ENCODE results near the gene NME3.

Gene NME3

DNA sequence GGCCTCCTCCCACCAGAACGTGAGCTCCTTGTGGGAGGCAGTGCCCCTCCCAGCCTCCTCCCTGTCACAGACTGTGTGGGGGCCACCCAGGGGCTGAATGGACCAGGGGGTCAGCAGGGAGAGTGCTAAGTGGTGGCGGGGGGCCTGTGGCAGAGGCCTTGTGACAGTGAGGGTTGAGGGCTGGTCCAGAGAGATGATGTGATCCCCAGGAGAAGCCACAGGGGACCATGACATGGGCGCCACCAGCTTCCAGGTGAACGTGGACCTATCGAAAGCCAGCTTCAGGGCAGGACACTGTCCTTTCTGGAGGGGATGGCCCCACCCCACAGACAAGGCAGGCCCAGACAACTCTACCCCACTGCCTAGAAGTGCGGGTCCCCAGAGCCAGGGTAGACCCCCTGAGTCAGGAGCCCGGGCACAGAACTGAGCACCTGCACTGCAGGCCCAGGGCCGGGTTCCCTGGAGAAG lies 7.9 kb upstream of the NME3 start:
- Histone ChIP-seq H3K4me3 (ENCODE audit: severe bottlenecking) (no peak overlapping the region), H3K4me1 (ENCODE audit: insufficient read depth, poor library complexity, severe bottlenecking) (peaks cover 4% of the 10 kb centered on the region), H3K36me3 (ENCODE audit: low read depth) (peaks cover 33% of the 10 kb centered on the region), H3K27ac (ENCODE audit: poor library complexity, severe bottlenecking) (no peak overlapping the region), H3K27me3 (ENCODE audit: insufficient read depth, poor library complexity, severe bottlenecking) (no peaks in the 10 kb centered on the region), H3K9me3 (ENCODE audit: severe bottlenecking) (no peaks in the 10 kb centered on the region)
- TF ChIP-seq, protein P1, sequence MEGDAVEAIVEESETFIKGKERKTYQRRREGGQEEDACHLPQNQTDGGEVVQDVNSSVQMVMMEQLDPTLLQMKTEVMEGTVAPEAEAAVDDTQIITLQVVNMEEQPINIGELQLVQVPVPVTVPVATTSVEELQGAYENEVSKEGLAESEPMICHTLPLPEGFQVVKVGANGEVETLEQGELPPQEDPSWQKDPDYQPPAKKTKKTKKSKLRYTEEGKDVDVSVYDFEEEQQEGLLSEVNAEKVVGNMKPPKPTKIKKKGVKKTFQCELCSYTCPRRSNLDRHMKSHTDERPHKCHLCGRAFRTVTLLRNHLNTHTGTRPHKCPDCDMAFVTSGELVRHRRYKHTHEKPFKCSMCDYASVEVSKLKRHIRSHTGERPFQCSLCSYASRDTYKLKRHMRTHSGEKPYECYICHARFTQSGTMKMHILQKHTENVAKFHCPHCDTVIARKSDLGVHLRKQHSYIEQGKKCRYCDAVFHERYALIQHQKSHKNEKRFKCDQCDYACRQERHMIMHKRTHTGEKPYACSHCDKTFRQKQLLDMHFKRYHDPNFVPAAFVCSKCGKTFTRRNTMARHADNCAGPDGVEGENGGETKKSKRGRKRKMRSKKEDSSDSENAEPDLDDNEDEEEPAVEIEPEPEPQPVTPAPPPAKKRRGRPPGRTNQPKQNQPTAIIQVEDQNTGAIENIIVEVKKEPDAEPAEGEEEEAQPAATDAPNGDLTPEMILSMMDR (IDR thresholded peaks at IDR 0.05; ENCODE audit: poor library complexity, severe bottlenecking) = no peak
- DNase-seq (ENCODE audit: low spot score) = no peak
- no peak for ATAC-seq (ENCODE audit: low read depth)

DNA sequence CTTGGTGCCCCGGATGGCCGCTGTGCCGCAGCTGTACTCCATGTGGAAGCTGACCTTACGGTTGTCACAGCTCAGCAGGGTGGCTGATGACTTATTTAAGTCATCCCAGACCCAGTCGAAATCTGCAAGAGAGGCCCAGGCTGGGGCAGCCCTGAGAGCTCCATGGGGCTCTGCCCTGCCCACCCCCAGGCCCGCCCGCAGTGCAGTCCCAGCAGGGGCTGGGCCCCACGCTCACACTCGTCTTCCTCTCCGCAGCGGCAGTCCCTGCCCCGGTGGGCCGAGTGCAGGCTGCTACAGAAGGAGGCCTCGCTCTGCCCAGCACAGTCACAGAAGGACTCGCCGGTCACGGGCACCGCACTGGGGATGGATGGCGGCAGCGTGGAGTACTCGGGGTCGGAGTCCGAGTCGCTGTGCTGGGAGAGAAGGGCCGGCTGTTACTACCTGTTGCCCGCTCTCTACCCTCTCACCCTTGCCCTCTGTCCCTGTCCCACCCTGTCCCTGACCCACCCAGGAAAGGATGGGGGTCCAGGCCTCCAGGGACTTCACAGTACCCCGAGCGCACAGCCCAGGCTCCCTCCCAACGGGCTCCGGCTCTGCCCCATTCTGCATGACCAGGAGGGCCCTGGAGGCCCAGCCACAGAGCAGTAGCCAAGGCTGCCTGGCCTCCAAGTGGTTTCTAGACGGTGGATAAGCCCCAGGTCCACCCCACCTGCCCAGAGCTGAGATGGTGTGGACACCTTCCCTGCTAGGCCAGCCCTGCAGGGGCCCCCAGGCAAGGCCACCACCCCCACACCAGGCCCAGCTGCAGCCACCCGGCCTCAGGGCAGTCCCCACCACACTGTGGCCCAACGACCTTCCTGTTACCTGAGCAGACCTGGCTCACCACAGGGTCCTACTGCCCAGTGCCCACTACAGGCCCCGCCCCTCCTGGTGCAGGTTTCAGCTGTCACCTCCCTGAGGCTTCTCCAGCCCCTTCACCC lies 7.1 kb upstream of the NME3 start:
- no peaks in the 10 kb centered on the region for H3K9me3 ChIP-seq (ENCODE audit: severe bottlenecking)
- H3K27ac ChIP-seq (ENCODE audit: poor library complexity, severe bottlenecking) = no peak overlapping the region
- ATAC-seq (ENCODE audit: low read depth) = no peak

DNA sequence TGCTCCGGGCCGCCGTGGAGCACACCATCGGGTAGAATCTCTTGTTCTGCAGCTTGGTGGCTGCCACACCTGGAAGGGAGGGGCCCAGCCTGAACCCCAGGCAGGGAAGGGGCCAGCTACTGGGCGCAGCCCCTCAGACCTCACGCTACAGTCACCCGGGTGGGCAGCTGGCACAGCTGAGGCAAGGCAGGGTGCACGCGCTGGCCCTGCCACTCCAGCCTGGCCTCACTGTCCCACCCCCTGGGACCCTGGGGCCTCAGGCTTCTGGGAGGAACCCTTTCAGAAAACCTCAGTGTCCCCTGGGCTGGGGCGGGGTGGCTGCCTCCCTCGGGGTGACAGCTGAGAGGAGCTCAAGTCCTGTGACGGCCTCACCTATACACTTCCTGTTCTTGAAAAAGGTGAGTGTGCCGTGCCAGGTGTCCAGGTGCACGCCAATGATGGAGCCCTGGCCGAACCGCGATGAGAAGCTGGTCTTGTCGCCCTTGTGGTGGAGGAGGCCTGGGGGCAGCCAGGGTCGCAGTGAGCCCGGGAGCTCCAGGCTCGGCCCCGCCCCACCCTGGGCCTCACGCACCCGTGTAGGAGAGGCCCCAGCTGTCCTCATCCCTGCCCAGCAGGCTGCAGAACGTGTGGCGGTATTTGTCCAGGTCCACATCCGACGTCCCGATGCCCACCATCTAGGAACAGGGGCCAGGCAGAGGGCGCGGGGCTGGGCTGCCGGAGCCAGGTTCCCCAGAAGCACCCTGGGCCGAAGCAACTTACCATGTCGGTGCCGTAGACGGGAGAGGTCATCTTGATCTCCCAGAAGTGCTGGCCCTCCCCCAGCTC lies 6.2 kb upstream of the NME3 start:
- H3K4me1 ChIP-seq (ENCODE audit: insufficient read depth, poor library complexity, severe bottlenecking) = no peaks in the 10 kb centered on the region
- no peaks in the 10 kb centered on the region for H3K27me3 ChIP-seq (ENCODE audit: insufficient read depth, poor library complexity, severe bottlenecking)
- H3K27ac ChIP-seq (ENCODE audit: poor library complexity, severe bottlenecking) = no peak overlapping the region
- DNase-seq (ENCODE audit: low spot score) = no peak
- H3K9me3 ChIP-seq (ENCODE audit: severe bottlenecking) = no peaks in the 10 kb centered on the region
- ATAC-seq (ENCODE audit: low read depth) = no peak
- H3K4me3 ChIP-seq (ENCODE audit: severe bottlenecking) = no peak overlapping the region
- H3K36me3 ChIP-seq (ENCODE audit: low read depth) = peaks cover 29% of the 10 kb centered on the region
- TF ChIP-seq, protein P1 (IDR thresholded peaks at IDR 0.05; ENCODE audit: poor library complexity, severe bottlenecking) = no peak

More for the DNA sequence above, 7.1 kb upstream of the NME3 start:
- no peak overlapping the region for H3K4me3 ChIP-seq (ENCODE audit: severe bottlenecking)
- no peaks in the 10 kb centered on the region for H3K4me1 ChIP-seq (ENCODE audit: insufficient read depth, poor library complexity, severe bottlenecking)
- H3K27me3 ChIP-seq (ENCODE audit: insufficient read depth, poor library complexity, severe bottlenecking) = no peaks in the 10 kb centered on the region
- peaks cover 29% of the 10 kb centered on the region for H3K36me3 ChIP-seq (ENCODE audit: low read depth)
- no peak for DNase-seq (ENCODE audit: low spot score)
- TF ChIP-seq, protein P1 (IDR thresholded peaks at IDR 0.05; ENCODE audit: poor library complexity, severe bottlenecking) = no peak

DNA sequence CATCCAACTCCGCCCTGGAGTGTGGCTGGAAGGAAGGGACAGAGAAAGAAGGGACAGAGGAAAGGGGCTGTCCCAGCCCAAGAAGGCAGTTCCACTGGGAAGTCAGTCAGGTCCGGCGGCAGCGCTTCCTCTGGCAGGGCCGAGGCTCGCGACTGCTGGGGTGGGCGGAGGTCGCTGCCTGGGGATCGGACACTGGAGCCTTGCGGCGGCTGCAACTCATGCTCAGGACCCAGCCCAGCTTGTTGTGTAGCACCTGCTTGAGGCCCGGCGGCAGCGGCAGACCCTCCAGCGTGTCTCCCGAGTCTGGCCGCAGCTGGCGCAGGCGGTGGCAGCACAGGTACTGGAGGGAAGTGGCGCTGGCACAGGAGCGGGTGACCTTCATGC lies 5.6 kb upstream of the NME3 start:
- H3K27ac ChIP-seq (ENCODE audit: poor library complexity, severe bottlenecking) = no peak overlapping the region
- H3K27me3 ChIP-seq (ENCODE audit: insufficient read depth, poor library complexity, severe bottlenecking) = no peaks in the 10 kb centered on the region
- H3K36me3 ChIP-seq (ENCODE audit: low read depth) = peaks cover 32% of the 10 kb centered on the region
- H3K9me3 ChIP-seq (ENCODE audit: severe bottlenecking) = no peaks in the 10 kb centered on the region
- H3K4me3 ChIP-seq (ENCODE audit: severe bottlenecking) = no peak overlapping the region
- TF ChIP-seq, protein P1 (IDR thresholded peaks at IDR 0.05; ENCODE audit: poor library complexity, severe bottlenecking) = no peak
- H3K4me1 ChIP-seq (ENCODE audit: insufficient read depth, poor library complexity, severe bottlenecking) = no peaks in the 10 kb centered on the region
- ATAC-seq (ENCODE audit: low read depth) (no peak), DNase-seq (ENCODE audit: low spot score) (no peak)

Measured in RWPE2 (cell line).